H1 (cell line): ENCODE results near the gene CCSER2. TPM values are rescaled to one million over a fixed set of nuclear protein-coding genes. Genes with fewer than 3 reads are reported as not detected.

Experiments
- CTCF ChIA-PET: fragments of 300-600 bp; sonication (Branson Sonifier 250); formaldehyde crosslinking; loops from one replicate; lab custom pipeline; 2021; ENCODE audit not compliant: partially characterized antibody; lab: Charles Lee
- POLR2A ChIA-PET: fragments of 300-600 bp; sonication (Branson Sonifier 250); formaldehyde crosslinking; loops from one replicate; lab custom pipeline; 2021; ENCODE audit warnings: inconsistent platforms; ENCODE audit not compliant: partially characterized antibody; lab: Charles Lee
- DNase-seq, 2 experiments: peaks; one replicate each; pipeline versions ENCODE4 v3.0.0 to v3.0.0-alpha.2; 2010 to 2022; ENCODE audit warnings: low spot score in 2 of 2, low read depth in 1 of 2, mixed read lengths in 1 of 2
- FAIRE-seq: peaks from 2 replicates; lab custom pipeline; 2011; peaks lifted over from hg19 to GRCh38; lab: Jason Lieb, UNC
- H2AFZ ChIP-seq: 2 replicates; pipeline ENCODE4 v1.8.1; 2012; ENCODE audit warnings: low read length, inconsistent platforms
- H2AK5ac ChIP-seq: 2 replicates; pipeline ENCODE4 v1.6.1; 2013; ENCODE audit warnings: low read depth, low read length
- H2BK120ac ChIP-seq: replicated peaks from 2 replicates; pipeline ENCODE3; 2013; ENCODE audit warnings: low read depth, low read length, inconsistent platforms
- H2BK12ac ChIP-seq: 2 replicates; pipeline ENCODE4 v1.6.1; 2013; ENCODE audit warnings: low read depth, low read length
- H2BK15ac ChIP-seq: 2 replicates; pipeline ENCODE4 v1.6.1; 2013; ENCODE audit warnings: low read length
- H2BK20ac ChIP-seq: 2 replicates; pipeline ENCODE4 v1.6.1; 2013; ENCODE audit warnings: low read length
- H2BK5ac ChIP-seq: 2 replicates; pipeline ENCODE4 v1.6.1; 2013; ENCODE audit warnings: low read depth, low read length
- H3K14ac ChIP-seq: 2 replicates; pipeline ENCODE4 v1.6.1; 2013; ENCODE audit warnings: inconsistent platforms; ENCODE audit not compliant: insufficient read length
- H3K18ac ChIP-seq: 2 replicates; pipeline ENCODE4 v1.6.1; 2013; ENCODE audit warnings: low read length; ENCODE audit errors: extremely low read depth
- H3K23ac ChIP-seq: 2 replicates; pipeline ENCODE4 v1.6.1; 2013; ENCODE audit warnings: inconsistent platforms; ENCODE audit not compliant: insufficient read length
- H3K23me2 ChIP-seq: 2 replicates; pipeline ENCODE4 v1.6.1; 2013; ENCODE audit warnings: low read depth, low read length
- H3K27ac ChIP-seq: 2 replicates; pipeline ENCODE4 v1.6.1; 2011; ENCODE audit warnings: low read depth, low read length, inconsistent platforms
- H3K27me3 ChIP-seq, 4 experiments: replicated peaks in 1 of 4; 1 replicate in 1 of 4; 2 replicates in 3 of 4; pipeline versions ENCODE4 v1.6.1 to v1.8.1; 2011 to 2013; ENCODE audit warnings: low read length in 3 of 4, mild to moderate bottlenecking in 3 of 4, inconsistent platforms in 2 of 4, mixed read lengths in 2 of 4, moderate library complexity in 1 of 4; ENCODE audit not compliant: control insufficient read depth in 3 of 4, insufficient read depth in 3 of 4; ENCODE audit errors: extremely low read depth in 1 of 4
- H3K36me3 ChIP-seq, 4 experiments: 2 replicates each; pipeline versions ENCODE4 v1.6.1 to v1.8.1; 2011 to 2013; ENCODE audit warnings: mild to moderate bottlenecking in 4 of 4, low read length in 3 of 4, moderate library complexity in 2 of 4, control low read depth in 1 of 4, inconsistent platforms in 1 of 4; ENCODE audit not compliant: insufficient read depth in 4 of 4, control insufficient read depth in 2 of 4
- H3K4ac ChIP-seq: replicated peaks from 2 replicates; pipeline ENCODE3; 2013; ENCODE audit warnings: low read length, low read depth, mixed read lengths, inconsistent platforms; ENCODE audit not compliant: insufficient read length
- H3K4me1 ChIP-seq, 4 experiments: replicated peaks in 1 of 4; 1 replicate in 1 of 4; 2 replicates in 3 of 4; pipeline versions ENCODE4 v1.6.1 to v1.8.1; 2011 to 2013; ENCODE audit warnings: low read length in 3 of 4, inconsistent platforms in 2 of 4, mixed read lengths in 1 of 4; ENCODE audit not compliant: insufficient read depth in 4 of 4, control insufficient read depth in 3 of 4
- H3K4me2 ChIP-seq, 2 experiments: 2 replicates each; pipeline versions ENCODE4 v1.6.1 to v1.8.1; 2011 to 2013; ENCODE audit warnings: low read depth in 2 of 2, low read length in 2 of 2, control low read depth in 1 of 2, inconsistent platforms in 1 of 2, mild to moderate bottlenecking in 1 of 2; ENCODE audit not compliant: insufficient read depth in 1 of 2
- H3K4me3 ChIP-seq, 4 experiments: fragments of 200-600, 300-600 bp in 1 of 4; sonication (generic), shearing (Covaris generic), sonication (Bioruptor Twin) in 1 of 4; 2 replicates each; pipeline versions ENCODE4 v1.5.1 to v1.8.1; 2011 to 2016; ENCODE audit warnings: low read length in 4 of 4, low read depth in 3 of 4, control low read depth in 2 of 4, inconsistent platforms in 2 of 4, mild to moderate bottlenecking in 2 of 4, mixed read lengths in 1 of 4, moderate library complexity in 1 of 4; ENCODE audit not compliant: insufficient read depth in 2 of 4; ENCODE audit errors: extremely low read depth in 1 of 4
- H3K56ac ChIP-seq: replicated peaks from 2 replicates; pipeline ENCODE3; 2013; ENCODE audit warnings: low read depth, mild to moderate bottlenecking, mixed read lengths, low read length, inconsistent platforms; ENCODE audit not compliant: insufficient read length
- H3K79me1 ChIP-seq: 2 replicates; pipeline ENCODE4 v1.6.1; 2013; ENCODE audit warnings: low read depth, low read length, control low read depth
- H3K79me2 ChIP-seq, 2 experiments: 2 replicates each; pipeline versions ENCODE4 v1.6.1 to v1.8.1; 2012 to 2013; ENCODE audit warnings: low read length in 2 of 2, mild to moderate bottlenecking in 2 of 2, inconsistent platforms in 1 of 2; ENCODE audit not compliant: insufficient read depth in 2 of 2, control insufficient read depth in 1 of 2
- H3K9ac ChIP-seq, 4 experiments: replicated peaks in 1 of 4; 1 replicate in 1 of 4; 2 replicates in 3 of 4; pipeline versions ENCODE4 v1.6.1 to v1.8.1; 2011 to 2013; ENCODE audit warnings: low read depth in 3 of 4, low read length in 3 of 4, control low read depth in 2 of 4, mild to moderate bottlenecking in 2 of 4, moderate library complexity in 2 of 4, inconsistent platforms in 1 of 4; ENCODE audit errors: extremely low read depth in 1 of 4
- H3K9me3 ChIP-seq, 2 experiments: 2 replicates each; pipeline versions ENCODE4 v1.6.1 to v1.8.1; 2012 to 2013; ENCODE audit warnings: mild to moderate bottlenecking in 2 of 2, moderate library complexity in 2 of 2, control low read depth in 1 of 2, inconsistent platforms in 1 of 2, low read depth in 1 of 2, low read length in 1 of 2, mixed read lengths in 1 of 2; ENCODE audit not compliant: insufficient read depth in 2 of 2
- H4K20me1 ChIP-seq, 2 experiments: replicated peaks in 1 of 2; 2 replicates each; pipeline versions ENCODE3 to v1.8.1; 2011 to 2013; ENCODE audit warnings: inconsistent platforms in 2 of 2, low read length in 2 of 2, mild to moderate bottlenecking in 1 of 2; ENCODE audit not compliant: insufficient read depth in 2 of 2, control insufficient read depth in 1 of 2
- H4K5ac ChIP-seq: 2 replicates; pipeline ENCODE4 v1.6.1; 2013; ENCODE audit warnings: low read length, low read depth, mixed read lengths, inconsistent platforms; ENCODE audit not compliant: insufficient read length
- H4K8ac ChIP-seq: 2 replicates; pipeline ENCODE4 v1.8.0; 2013; ENCODE audit warnings: mild to moderate bottlenecking, moderate library complexity, low read length, inconsistent platforms; ENCODE audit not compliant: insufficient read depth; ENCODE audit errors: extremely low read depth
- H4K91ac ChIP-seq: replicated peaks from 2 replicates; pipeline ENCODE3; 2013; ENCODE audit warnings: low read length, mixed read lengths, inconsistent platforms; ENCODE audit not compliant: insufficient read length
- CBX8 ChIP-seq: fragments of 300-800, 300-1000 bp; sonication (generic); IDR thresholded peaks from 2 replicates; pipeline ENCODE4 v1.7.1; 2016; ENCODE audit warnings: low read depth, low read length, borderline replicate concordance
- CREB1 ChIP-seq: IDR thresholded peaks from 2 replicates; pipeline ENCODE4 v1.6.1; 2012; ENCODE audit warnings: inconsistent platforms
- EP300 ChIP-seq, 2 experiments: IDR thresholded peaks; 1 replicate in 1 of 2; 2 replicates in 1 of 2; pipeline ENCODE4 v1.6.1; 2011 to 2012; ENCODE audit warnings: low read depth in 2 of 2, low read length in 2 of 2, mild to moderate bottlenecking in 2 of 2, borderline replicate concordance in 1 of 2, inconsistent platforms in 1 of 2, moderate library complexity in 1 of 2
- JUND ChIP-seq: IDR thresholded peaks from 2 replicates; pipeline ENCODE4 v1.6.1; 2011; ENCODE audit warnings: mild to moderate bottlenecking, improper control_type of control experiment, low read length
- MAFK ChIP-seq: IDR thresholded peaks from 2 replicates; pipeline ENCODE4 v1.6.1; 2012; ENCODE audit warnings: low read depth, mild to moderate bottlenecking, improper control_type of control experiment, low read length
- RAD21 ChIP-seq, 2 experiments: IDR thresholded peaks in 1 of 2; conservative IDR thresholded peaks in 1 of 2; 2 replicates each; pipeline ENCODE4 v1.6.1; 2011; ENCODE audit warnings: low read depth in 2 of 2, low read length in 2 of 2, improper control_type of control experiment in 1 of 2, inconsistent platforms in 1 of 2, mild to moderate bottlenecking in 1 of 2, moderate library complexity in 1 of 2
- RBBP5 ChIP-seq: IDR thresholded peaks from 2 replicates; pipeline ENCODE4 v1.7.1; 2012; ENCODE audit warnings: low read depth, mild to moderate bottlenecking, inconsistent platforms, low read length, moderate library complexity, borderline replicate concordance
- TAF1 ChIP-seq: IDR thresholded peaks from 2 replicates; pipeline ENCODE4 v1.6.1; 2011; ENCODE audit warnings: mild to moderate bottlenecking, low read depth, low read length
- TCF12 ChIP-seq: IDR thresholded peaks from 2 replicates; pipeline ENCODE4 v1.6.1; 2011; ENCODE audit warnings: low read depth, mild to moderate bottlenecking, low read length
- WGBS, 2 experiments: shearing (Covaris generic) in 1 of 2; methylation state at CpG; one replicate each; pipeline versions ENCODE4 v1.1.6 to v1.1.7; 2013 to 2015; ENCODE audit warnings: low lambda C conversion rate in 2 of 2, mixed read lengths in 2 of 2, inconsistent platforms in 1 of 2, low coverage in 1 of 2, missing lambda C conversion rate in 1 of 2; ENCODE audit not compliant: insufficient replicate concordance in 2 of 2, insufficient coverage in 1 of 2, insufficient read length in 1 of 2; ENCODE audit errors: extremely low coverage in 1 of 2, missing lambda C conversion rate in 1 of 2; 5-methylcytosine and 5-hydroxymethylcytosine counted together
- polyA plus RNA-seq, 7 experiments: library from polyadenylated mRNA; depleted of rRNA in 3 of 7; stranded (reverse) in 5 of 7; unstranded in 2 of 7; fragments of >200 nt in 5 of 7; fragments of 200-250 nt in 2 of 7; gene quantifications; 1 replicate in 5 of 7; 2 replicates in 1 of 7; 4 replicates in 1 of 7; pipeline versions ENCODE4 v1.2.1 to v1.2.3, GENCODE V29; 2011 to 2013; ENCODE audit warnings: missing spikeins in 2 of 7, mixed read lengths in 2 of 7
- total RNA-seq: library from RNA; stranded (reverse); fragmentation: NEBNext Ultra II Directional; extraction: Animal tissue kit (Norgen Biotek cat#: 25700); gene quantifications from 2 replicates; pipeline ENCODE4 v1.2.1, GENCODE V29; 2021

CCSER2 gene
- total and polyA plus RNA-seq, 2 of the 8 experiments (the other 6 are each of a cell fraction or from before 2014, with no cell fraction given): 6.9 to 30.5 TPM

DNA sequence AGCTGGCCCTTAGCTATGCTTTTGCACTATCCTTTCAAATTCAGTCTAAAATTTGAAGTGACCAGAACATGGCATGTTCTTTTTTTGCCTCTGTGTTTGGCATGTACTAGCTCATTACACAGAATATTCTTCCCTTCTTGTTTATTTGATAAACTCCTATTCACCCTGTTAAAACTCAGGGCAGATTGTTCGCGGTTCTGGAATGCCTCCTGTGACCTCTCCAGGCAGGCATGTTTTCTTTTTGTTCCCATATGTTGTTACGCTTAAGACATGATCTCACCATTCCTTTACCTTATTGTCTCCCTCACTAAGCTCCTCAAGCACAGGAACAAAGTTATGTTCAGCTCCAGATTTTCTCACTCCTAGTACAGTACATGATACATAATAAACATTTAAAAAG is 181.7 kb downstream of the CCSER2 start:
- H3K4ac ChIP-seq: no peak overlapping the region
- peaks cover 0 to 8% (median 3%) of the 10 kb centered on the region in 4 experiments; a peak in 3 of 8 replicates for H3K36me3 ChIP-seq
- H3K9me3 ChIP-seq: no peaks in the 10 kb centered on the region
- H3K23ac ChIP-seq: no peak overlapping the region
- H3K79me1 ChIP-seq: no peaks in the 10 kb centered on the region
- no peak overlapping the region for H3K27ac ChIP-seq
- H2BK15ac ChIP-seq: no peak overlapping the region
- H4K8ac ChIP-seq: no peak overlapping the region
- FAIRE-seq (no peak), DNase-seq (no peak)
- H3K18ac ChIP-seq: no peak overlapping the region
- H3K4me1 ChIP-seq: peaks cover 0 to 3% (median 0%) of the 10 kb centered on the region in 4 experiments; a peak in 1 of 7 replicates
- no peak overlapping the region for H3K14ac ChIP-seq
- H3K4me3 ChIP-seq: no peak overlapping the region
- H2BK12ac ChIP-seq: no peak overlapping the region
- WGBS, 2 experiments: 84% methylated on average over 3 of the region's 3 CpGs; no CpG with 5 or more reads in 1 of the 2 experiments
- no peak overlapping the region for H2AFZ ChIP-seq
- no peak overlapping the region for H4K5ac ChIP-seq
- H4K20me1 ChIP-seq: no peaks in the 10 kb centered on the region
- ChIA-PET CTCF (interaction anchor here (0.7 to 2.2 kb wide), 9 partner anchors 12 to 245 kb away, joined by 3 to 9 read pairs (median 5); no protein-coding TSS in a partner anchor), POLR2A (interaction anchor here (1.4 kb wide), 1 partner anchor 11 kb away, joined by 3 read pairs; no protein-coding TSS in a partner anchor)
- H3K23me2 ChIP-seq: no peaks in the 10 kb centered on the region; the same call in 1 of the 2 replicates
- H3K27me3 ChIP-seq: no peaks in the 10 kb centered on the region
- no peak overlapping the region for H2BK5ac ChIP-seq
- H4K91ac ChIP-seq: no peak overlapping the region
- no peak overlapping the region for H3K9ac ChIP-seq
- H3K56ac ChIP-seq: no peak overlapping the region
- no peak overlapping the region for H2BK120ac ChIP-seq
- TF ChIP-seq RBBP5: no peak
- no peak for TF ChIP-seq CREB1
- TF ChIP-seq TCF12: no peak
- no peak for TF ChIP-seq JUND
- no peak for TF ChIP-seq CBX8
- TF ChIP-seq TAF1: no peak
- no peak for TF ChIP-seq EP300 (IDR thresholded peaks at IDR 0.05; ENCODE audit: borderline replicate concordance in 1 of 2, low read depth in 2 of 2, low read length in 2 of 2)
- TF ChIP-seq RAD21 (IDR thresholded peaks at IDR 0.05 in 1 of 2, conservative IDR thresholded peaks at IDR 0.05 in 1 of 2; ENCODE audit: low read depth in 2 of 2, low read length in 2 of 2): no peak
- no peak for TF ChIP-seq MAFK
- H2BK20ac ChIP-seq: no peak overlapping the region
- no peak overlapping the region for H3K4me2 ChIP-seq
- no peaks in the 10 kb centered on the region for H3K79me2 ChIP-seq
- H2AK5ac ChIP-seq: no peak overlapping the region
